ENCODE measurements around the gene PTX4.
A peak's percentile ranks its signal among the peaks of the same experiment; 100 is the strongest.

Gene PTX4, protein sequence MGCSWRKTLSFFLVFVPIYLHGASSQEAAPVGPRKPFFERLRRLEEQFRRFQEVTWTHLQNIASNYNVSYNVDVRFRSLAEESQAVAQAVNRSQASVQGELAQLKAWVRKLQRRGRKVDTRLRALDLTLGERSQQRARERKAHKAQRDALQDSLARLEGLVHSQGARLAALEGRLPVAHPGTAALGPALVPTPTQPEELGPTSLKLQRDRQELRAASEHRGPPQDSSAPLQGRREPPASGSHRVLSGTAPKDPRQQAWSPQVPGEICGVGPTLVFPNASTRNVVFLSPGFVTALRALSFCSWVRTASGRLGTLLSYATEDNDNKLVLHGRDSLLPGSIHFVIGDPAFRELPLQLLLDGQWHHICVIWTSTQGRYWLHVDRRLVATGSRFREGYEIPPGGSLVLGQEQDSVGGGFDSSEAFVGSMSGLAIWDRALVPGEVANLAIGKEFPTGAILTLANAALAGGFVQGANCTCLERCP

DNA sequence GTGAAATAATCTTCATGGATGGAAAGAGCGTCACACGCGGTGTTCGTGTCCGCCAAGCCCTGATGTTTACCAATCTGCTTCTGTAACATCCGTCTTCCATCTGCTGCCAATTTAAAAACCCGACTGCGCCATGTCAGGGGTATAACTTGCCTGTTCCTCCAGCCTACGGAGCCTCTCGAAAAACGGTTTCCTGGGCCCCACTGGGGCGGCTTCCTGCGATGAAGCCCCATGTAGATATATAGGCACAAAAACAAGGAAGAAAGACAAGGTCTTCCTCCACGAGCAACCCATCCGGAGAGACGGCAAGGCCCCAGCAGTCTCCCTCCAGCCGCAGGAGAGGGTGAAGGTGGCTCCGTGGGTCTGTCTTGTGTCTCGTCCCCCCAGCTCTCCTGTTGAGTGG is at the start of gene PTX4:
PTX4 (minus strand) TSS at position 326 of the 400 bp plus-strand sequence; CDS start at position 291, 35 bp downstream.
- DNase-seq (ENCODE audit: low read depth) = no peak
- no peak within 1 kb of the TSS for H3K4me3 ChIP-seq (ENCODE audit: low read length)
- TF ChIP-seq, protein P1, sequence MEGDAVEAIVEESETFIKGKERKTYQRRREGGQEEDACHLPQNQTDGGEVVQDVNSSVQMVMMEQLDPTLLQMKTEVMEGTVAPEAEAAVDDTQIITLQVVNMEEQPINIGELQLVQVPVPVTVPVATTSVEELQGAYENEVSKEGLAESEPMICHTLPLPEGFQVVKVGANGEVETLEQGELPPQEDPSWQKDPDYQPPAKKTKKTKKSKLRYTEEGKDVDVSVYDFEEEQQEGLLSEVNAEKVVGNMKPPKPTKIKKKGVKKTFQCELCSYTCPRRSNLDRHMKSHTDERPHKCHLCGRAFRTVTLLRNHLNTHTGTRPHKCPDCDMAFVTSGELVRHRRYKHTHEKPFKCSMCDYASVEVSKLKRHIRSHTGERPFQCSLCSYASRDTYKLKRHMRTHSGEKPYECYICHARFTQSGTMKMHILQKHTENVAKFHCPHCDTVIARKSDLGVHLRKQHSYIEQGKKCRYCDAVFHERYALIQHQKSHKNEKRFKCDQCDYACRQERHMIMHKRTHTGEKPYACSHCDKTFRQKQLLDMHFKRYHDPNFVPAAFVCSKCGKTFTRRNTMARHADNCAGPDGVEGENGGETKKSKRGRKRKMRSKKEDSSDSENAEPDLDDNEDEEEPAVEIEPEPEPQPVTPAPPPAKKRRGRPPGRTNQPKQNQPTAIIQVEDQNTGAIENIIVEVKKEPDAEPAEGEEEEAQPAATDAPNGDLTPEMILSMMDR (conservative IDR thresholded peaks at IDR 0.05; ENCODE audit: low read length) = no peak

DNA sequence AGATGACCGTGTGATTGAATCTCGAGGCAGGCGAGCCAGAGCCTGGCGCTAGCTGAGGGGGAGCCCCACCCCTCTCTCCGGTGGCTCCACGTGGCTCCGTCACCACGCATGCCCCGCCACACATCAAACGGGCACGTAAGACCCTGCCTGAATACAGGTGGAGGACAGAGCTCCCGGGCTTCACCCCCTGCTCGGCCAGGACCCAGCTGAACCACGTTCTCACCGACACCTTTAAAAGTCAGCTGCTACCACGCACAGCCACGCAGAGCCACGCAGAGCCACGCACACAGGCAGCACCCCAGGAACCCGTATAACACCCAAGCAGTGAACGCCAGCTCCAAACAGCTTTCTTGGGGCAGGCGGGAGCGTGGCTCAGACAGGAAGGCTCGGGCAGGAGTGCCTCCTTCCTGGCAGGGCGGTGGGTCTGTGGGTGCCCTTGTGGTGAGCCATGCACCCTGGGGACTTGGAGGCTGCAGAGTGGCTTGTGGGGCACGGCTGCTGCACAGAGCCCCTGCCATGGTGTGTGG is 49.1 kb upstream of the PTX4 start:
- no peak for DNase-seq (ENCODE audit: low read depth)
- no peak overlapping the region for H3K4me3 ChIP-seq (ENCODE audit: low read length)
- TF ChIP-seq, protein P1 (conservative IDR thresholded peaks at IDR 0.05; ENCODE audit: low read length) = no peak

DNA sequence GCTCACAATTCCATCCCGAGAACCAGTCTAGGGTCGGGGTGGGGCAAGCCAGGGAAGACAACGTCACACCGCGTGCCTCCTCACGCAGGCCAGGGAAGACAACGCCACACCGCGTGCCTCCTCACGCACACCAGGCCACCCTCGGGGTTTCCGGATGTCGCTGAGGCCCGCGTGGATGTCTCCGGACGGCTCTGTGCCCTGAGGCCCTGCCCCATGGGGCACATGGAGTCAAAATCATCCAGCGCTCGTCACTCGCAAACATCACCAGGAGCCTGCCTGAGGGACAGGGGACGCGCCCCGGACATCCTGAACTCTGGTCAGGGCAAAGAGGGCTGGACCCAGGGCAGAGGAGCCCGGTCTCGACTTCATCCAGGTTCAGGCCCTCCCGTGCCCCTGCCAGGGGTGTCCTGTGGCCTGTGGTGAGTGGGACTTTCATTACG is 48.4 kb upstream of the PTX4 start:
- TF ChIP-seq, protein P1 (conservative IDR thresholded peaks at IDR 0.05; ENCODE audit: low read length) = no peak
- H3K4me3 ChIP-seq (ENCODE audit: low read length) = no peak overlapping the region
- no peak for DNase-seq (ENCODE audit: low read depth)

DNA sequence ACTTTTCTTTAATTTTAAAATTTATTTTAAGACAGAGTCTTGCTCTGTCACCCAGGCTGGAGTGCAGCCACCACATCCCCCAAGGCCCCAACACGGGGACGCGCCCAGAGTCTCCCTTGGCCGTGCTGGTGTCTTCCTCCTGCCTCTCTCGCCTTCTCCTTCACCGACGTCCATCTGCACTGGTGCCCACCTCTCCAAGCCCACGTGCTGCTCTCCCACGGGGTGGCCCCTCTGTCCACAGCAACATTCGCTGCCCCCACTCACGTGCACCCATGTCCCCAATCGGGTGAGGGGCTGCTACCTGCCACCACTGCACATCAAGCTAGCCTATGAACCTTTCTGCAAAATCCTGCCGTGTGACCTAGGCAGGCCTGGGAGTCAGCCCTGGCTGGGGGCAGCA is 47.9 kb upstream of the PTX4 start:
- TF ChIP-seq, protein P1 (conservative IDR thresholded peaks at IDR 0.05; ENCODE audit: low read length) = no peak
- H3K4me3 ChIP-seq (ENCODE audit: low read length) = no peak overlapping the region
- DNase-seq (ENCODE audit: low read depth) = no peak

DNA sequence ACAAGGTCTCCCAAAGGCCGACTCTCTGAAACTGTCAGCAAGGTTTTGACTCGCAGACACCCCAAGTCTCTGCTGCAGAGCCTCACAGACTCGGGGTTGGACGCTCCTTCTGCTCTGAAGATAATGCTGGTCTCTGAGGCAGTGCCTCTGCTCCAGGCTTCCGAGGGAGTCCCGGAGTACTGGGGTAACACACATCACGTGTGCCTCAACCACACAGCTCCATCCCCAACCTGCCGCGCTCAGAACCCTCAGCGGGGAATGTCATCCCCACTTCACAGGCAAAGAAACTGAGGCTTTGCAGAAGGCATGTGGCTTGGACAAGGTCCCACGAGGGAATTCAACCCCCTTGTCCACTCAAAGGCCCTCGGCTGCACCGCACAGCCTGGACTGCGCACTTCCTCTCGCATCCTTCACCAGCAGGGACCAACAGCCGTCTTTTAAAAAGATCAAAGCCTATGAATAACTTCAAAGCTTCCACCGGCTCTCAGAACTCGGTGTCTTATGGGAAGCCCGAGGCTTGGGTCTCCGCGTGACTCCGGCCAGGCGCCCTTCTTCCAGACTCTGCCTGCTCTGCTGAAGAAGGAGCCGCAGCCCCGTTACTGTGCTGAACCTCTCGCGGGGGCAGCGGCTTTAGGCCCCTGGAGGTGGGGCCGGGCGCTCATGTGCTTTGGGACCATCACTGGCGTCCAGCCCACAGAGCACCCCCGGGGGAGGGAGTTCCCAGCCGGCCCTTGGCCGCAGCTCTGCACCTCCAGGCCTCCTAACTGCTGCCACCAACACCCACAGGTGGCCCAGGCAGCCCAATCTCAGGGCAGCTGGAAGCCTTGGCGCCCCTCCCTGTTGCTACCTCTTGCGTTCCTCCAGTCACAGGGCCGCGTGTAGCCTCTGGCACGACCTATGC is 46.9 kb upstream of the PTX4 start:
- TF ChIP-seq, protein P1 (conservative IDR thresholded peaks at IDR 0.05; ENCODE audit: low read length) = no peak
- peak overlapping the region; percentile 78 for H3K4me3 ChIP-seq (ENCODE audit: low read length)

DNA sequence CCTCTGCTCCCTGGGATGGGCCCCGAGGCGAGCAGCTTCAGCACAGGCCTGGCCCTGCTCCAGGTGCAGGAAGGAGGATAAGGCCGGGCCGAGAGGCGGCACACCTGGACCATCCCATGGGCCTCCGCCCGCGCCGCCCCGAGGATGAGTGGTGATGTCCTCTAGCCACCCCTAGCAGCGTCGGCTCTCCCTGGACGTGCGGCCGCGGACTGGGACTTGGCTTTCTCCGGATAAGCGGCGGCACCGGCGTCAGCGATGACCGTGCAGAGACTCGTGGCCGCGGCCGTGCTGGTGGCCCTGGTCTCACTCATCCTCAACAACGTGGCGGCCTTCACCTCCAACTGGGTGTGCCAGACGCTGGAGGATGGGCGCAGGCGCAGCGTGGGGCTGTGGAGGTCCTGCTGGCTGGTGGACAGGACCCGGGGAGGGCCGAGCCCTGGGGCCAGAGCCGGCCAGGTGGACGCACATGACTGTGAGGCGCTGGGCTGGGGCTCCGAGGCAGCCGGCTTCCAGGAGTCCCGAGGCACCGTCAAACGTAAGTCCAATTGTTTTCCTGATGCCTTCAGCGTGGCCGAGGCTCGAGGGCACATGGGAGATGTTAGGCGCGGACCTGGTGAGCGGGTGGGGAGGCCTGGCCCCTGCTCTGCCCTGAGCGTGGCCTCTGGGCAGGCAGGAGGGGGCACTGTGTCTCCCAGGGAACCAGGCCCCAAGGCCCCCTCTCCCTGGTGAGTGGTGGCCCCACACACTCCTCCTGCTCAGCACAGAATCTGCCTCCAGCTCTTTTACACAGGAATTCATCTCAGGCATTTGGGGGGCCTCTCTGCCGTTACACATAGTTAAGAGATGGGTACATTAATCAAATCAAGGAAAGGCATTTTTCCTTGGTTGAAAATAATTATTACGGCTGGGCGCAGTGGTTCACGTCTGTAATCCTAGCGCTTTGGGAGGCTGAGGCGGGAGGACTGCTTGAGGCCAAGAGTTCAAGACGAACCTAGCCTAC is 45.6 kb upstream of the PTX4 start:
- H3K4me3 ChIP-seq (ENCODE audit: low read length) = peak overlapping the region; percentile 78
- peak; percentile 29 for DNase-seq (ENCODE audit: low read depth)
- TF ChIP-seq, protein P1 (conservative IDR thresholded peaks at IDR 0.05; ENCODE audit: low read length) = no peak

More for the DNA sequence above, 46.9 kb upstream of the PTX4 start:
- peak; percentile 13 for DNase-seq (ENCODE audit: low read depth)
